Measurements from ENCODE around the gene TMEM80.
"Not testable (repeated sequence)": the region's sequence is repeated elsewhere in the genome, so short reads cannot be mapped to it uniquely, and the experiment has no call there.

TMEM80 gene

GRCh38 chr11:679271-680207 is 16.1 kb upstream of the TMEM80 start:
- Histone ChIP-seq H3K4me1 (ENCODE audit: control insufficient read depth, insufficient read depth, low read length) (no peaks in the 10 kb centered on the region), H3K9me3 (ENCODE audit: control insufficient read depth, low read length) (no peaks in the 10 kb centered on the region), H3K27ac (ENCODE audit: insufficient read depth, low read depth, low read length, poor library complexity, severe bottlenecking) (no peak overlapping the region), H3K27me3 (ENCODE audit: control insufficient read depth, insufficient read depth, low read length, poor library complexity, severe bottlenecking) (no peaks in the 10 kb centered on the region), H3K36me3 (ENCODE audit: control insufficient read depth, insufficient read depth, low read length) (peaks cover 32% of the 10 kb centered on the region), H3K4me3 (ENCODE audit: insufficient read depth, low read depth, low read length) (no peak overlapping the region)
- 96% methylated on average over 36 of the region's 36 CpGs for WGBS, 2 experiments

GRCh38 chr11:680476-680875 is 15.1 kb upstream of the TMEM80 start:
- 92 to 94% methylated on average over 19 of the region's 19 CpGs for WGBS, 2 experiments
- H3K27me3 ChIP-seq (ENCODE audit: control insufficient read depth, insufficient read depth, low read length, poor library complexity, severe bottlenecking) = no peaks in the 10 kb centered on the region
- no peak overlapping the region for H3K27ac ChIP-seq (ENCODE audit: insufficient read depth, low read depth, low read length, poor library complexity, severe bottlenecking)
- H3K36me3 ChIP-seq (ENCODE audit: control insufficient read depth, insufficient read depth, low read length) = peaks cover 31% of the 10 kb centered on the region
- no peaks in the 10 kb centered on the region for H3K4me1 ChIP-seq (ENCODE audit: control insufficient read depth, insufficient read depth, low read length)
- no peaks in the 10 kb centered on the region for H3K9me3 ChIP-seq (ENCODE audit: control insufficient read depth, low read length)
- no peak overlapping the region for H3K4me3 ChIP-seq (ENCODE audit: insufficient read depth, low read depth, low read length)

GRCh38 chr11:680970-681369 is 14.6 kb upstream of the TMEM80 start:
- H3K4me3 ChIP-seq (ENCODE audit: insufficient read depth, low read depth, low read length) = no peak overlapping the region
- H3K4me1 ChIP-seq (ENCODE audit: control insufficient read depth, insufficient read depth, low read length) = no peaks in the 10 kb centered on the region
- no peak overlapping the region for H3K27ac ChIP-seq (ENCODE audit: insufficient read depth, low read depth, low read length, poor library complexity, severe bottlenecking)
- no peaks in the 10 kb centered on the region for H3K9me3 ChIP-seq (ENCODE audit: control insufficient read depth, low read length)
- H3K36me3 ChIP-seq (ENCODE audit: control insufficient read depth, insufficient read depth, low read length) = peaks cover 34% of the 10 kb centered on the region
- WGBS, 2 experiments = 91 to 93% methylated on average over 13 of the region's 13 CpGs
- H3K27me3 ChIP-seq (ENCODE audit: control insufficient read depth, insufficient read depth, low read length, poor library complexity, severe bottlenecking) = no peaks in the 10 kb centered on the region

GRCh38 chr11:686451-687243 is 9.0 kb upstream of the TMEM80 start:
- Histone ChIP-seq H3K27ac (ENCODE audit: insufficient read depth, low read depth, low read length, poor library complexity, severe bottlenecking) (no peak overlapping the region), H3K4me3 (ENCODE audit: insufficient read depth, low read depth, low read length) (no peak overlapping the region), H3K27me3 (ENCODE audit: control insufficient read depth, insufficient read depth, low read length, poor library complexity, severe bottlenecking) (no peaks in the 10 kb centered on the region), H3K4me1 (ENCODE audit: control insufficient read depth, insufficient read depth, low read length) (no peaks in the 10 kb centered on the region), H3K9me3 (ENCODE audit: control insufficient read depth, low read length) (no peaks in the 10 kb centered on the region), H3K36me3 (ENCODE audit: control insufficient read depth, insufficient read depth, low read length) (peaks cover 46% of the 10 kb centered on the region)
- WGBS, 2 experiments = 92 to 93% methylated on average over 30 of the region's 30 CpGs

- peaks cover 40% of the 10 kb centered on the region for H3K36me3 ChIP-seq (ENCODE audit: control insufficient read depth, insufficient read depth, low read length)
- H3K9me3 ChIP-seq (ENCODE audit: control insufficient read depth, low read length) = no peaks in the 10 kb centered on the region
- H3K4me1 ChIP-seq (ENCODE audit: control insufficient read depth, insufficient read depth, low read length) = peaks cover under 1% of the 10 kb centered on the region
- no peaks in the 10 kb centered on the region for H3K27me3 ChIP-seq (ENCODE audit: control insufficient read depth, insufficient read depth, low read length, poor library complexity, severe bottlenecking)
- WGBS, 2 experiments = 91 to 93% methylated on average over 13 of the region's 13 CpGs
- H3K4me3 ChIP-seq (ENCODE audit: insufficient read depth, low read depth, low read length) = no peak overlapping the region
- no peak overlapping the region for H3K27ac ChIP-seq (ENCODE audit: insufficient read depth, low read depth, low read length, poor library complexity, severe bottlenecking)
Observed at GRCh38 chr11:687751-688150, 7.9 kb upstream of the TMEM80 start.

- 90 to 91% methylated on average over 9 of the region's 9 CpGs for WGBS, 2 experiments
Observed at GRCh38 chr11:688681-689080, 6.9 kb upstream of the TMEM80 start.

GRCh38 chr11:689625-690024 is 6.0 kb upstream of the TMEM80 start:
- H3K27me3 ChIP-seq (ENCODE audit: control insufficient read depth, insufficient read depth, low read length, poor library complexity, severe bottlenecking) = no peaks in the 10 kb centered on the region
- H3K9me3 ChIP-seq (ENCODE audit: control insufficient read depth, low read length) = no peaks in the 10 kb centered on the region
- H3K4me3 ChIP-seq (ENCODE audit: insufficient read depth, low read depth, low read length) = no peak overlapping the region
- H3K36me3 ChIP-seq (ENCODE audit: control insufficient read depth, insufficient read depth, low read length) = peaks cover 30% of the 10 kb centered on the region
- peaks cover 16% of the 10 kb centered on the region for H3K4me1 ChIP-seq (ENCODE audit: control insufficient read depth, insufficient read depth, low read length)
- H3K27ac ChIP-seq (ENCODE audit: insufficient read depth, low read depth, low read length, poor library complexity, severe bottlenecking) = no peak overlapping the region
- WGBS, 2 experiments = 93 to 95% methylated on average over 7 of the region's 7 CpGs

More at GRCh38 chr11:688681-689080, 6.9 kb upstream of the TMEM80 start:
- Histone ChIP-seq H3K4me3 (ENCODE audit: insufficient read depth, low read depth, low read length) (no peak overlapping the region), H3K4me1 (ENCODE audit: control insufficient read depth, insufficient read depth, low read length) (peaks cover 10% of the 10 kb centered on the region), H3K27ac (ENCODE audit: insufficient read depth, low read depth, low read length, poor library complexity, severe bottlenecking) (no peak overlapping the region), H3K36me3 (ENCODE audit: control insufficient read depth, insufficient read depth, low read length) (peaks cover 37% of the 10 kb centered on the region), H3K27me3 (ENCODE audit: control insufficient read depth, insufficient read depth, low read length, poor library complexity, severe bottlenecking) (no peaks in the 10 kb centered on the region), H3K9me3 (ENCODE audit: control insufficient read depth, low read length) (no peaks in the 10 kb centered on the region)

GRCh38 chr11:690244-690643 is 5.4 kb upstream of the TMEM80 start:
- peaks cover 29% of the 10 kb centered on the region for H3K36me3 ChIP-seq (ENCODE audit: control insufficient read depth, insufficient read depth, low read length)
- 93 to 94% methylated on average over 3 of the region's 3 CpGs for WGBS, 2 experiments
- H3K27me3 ChIP-seq (ENCODE audit: control insufficient read depth, insufficient read depth, low read length, poor library complexity, severe bottlenecking); H3K9me3 ChIP-seq (ENCODE audit: control insufficient read depth, low read length); H3K4me3 ChIP-seq (ENCODE audit: insufficient read depth, low read depth, low read length); H3K27ac ChIP-seq (ENCODE audit: insufficient read depth, low read depth, low read length, poor library complexity, severe bottlenecking): not testable (repeated sequence)
- H3K4me1 ChIP-seq (ENCODE audit: control insufficient read depth, insufficient read depth, low read length) = peaks cover 16% of the 10 kb centered on the region

- Histone ChIP-seq H3K27ac (ENCODE audit: insufficient read depth, low read depth, low read length, poor library complexity, severe bottlenecking) (no peak overlapping the region), H3K36me3 (ENCODE audit: control insufficient read depth, insufficient read depth, low read length) (peaks cover 25% of the 10 kb centered on the region), H3K27me3 (ENCODE audit: control insufficient read depth, insufficient read depth, low read length, poor library complexity, severe bottlenecking) (no peaks in the 10 kb centered on the region), H3K4me3 (ENCODE audit: insufficient read depth, low read depth, low read length) (no peak overlapping the region), H3K9me3 (ENCODE audit: control insufficient read depth, low read length) (no peaks in the 10 kb centered on the region), H3K4me1 (ENCODE audit: control insufficient read depth, insufficient read depth, low read length) (peaks cover 16% of the 10 kb centered on the region)
- WGBS, 2 experiments = 91% methylated on average over 27 of the region's 27 CpGs
Observed at GRCh38 chr11:690738-691633, 4.6 kb upstream of the TMEM80 start.
